ENCODE measurements around the gene ADCY4.

GRCh38 chr14:24310265-24310645 is 24.6 kb downstream of the ADCY4 start:
- TF ChIP-seq, protein P1, sequence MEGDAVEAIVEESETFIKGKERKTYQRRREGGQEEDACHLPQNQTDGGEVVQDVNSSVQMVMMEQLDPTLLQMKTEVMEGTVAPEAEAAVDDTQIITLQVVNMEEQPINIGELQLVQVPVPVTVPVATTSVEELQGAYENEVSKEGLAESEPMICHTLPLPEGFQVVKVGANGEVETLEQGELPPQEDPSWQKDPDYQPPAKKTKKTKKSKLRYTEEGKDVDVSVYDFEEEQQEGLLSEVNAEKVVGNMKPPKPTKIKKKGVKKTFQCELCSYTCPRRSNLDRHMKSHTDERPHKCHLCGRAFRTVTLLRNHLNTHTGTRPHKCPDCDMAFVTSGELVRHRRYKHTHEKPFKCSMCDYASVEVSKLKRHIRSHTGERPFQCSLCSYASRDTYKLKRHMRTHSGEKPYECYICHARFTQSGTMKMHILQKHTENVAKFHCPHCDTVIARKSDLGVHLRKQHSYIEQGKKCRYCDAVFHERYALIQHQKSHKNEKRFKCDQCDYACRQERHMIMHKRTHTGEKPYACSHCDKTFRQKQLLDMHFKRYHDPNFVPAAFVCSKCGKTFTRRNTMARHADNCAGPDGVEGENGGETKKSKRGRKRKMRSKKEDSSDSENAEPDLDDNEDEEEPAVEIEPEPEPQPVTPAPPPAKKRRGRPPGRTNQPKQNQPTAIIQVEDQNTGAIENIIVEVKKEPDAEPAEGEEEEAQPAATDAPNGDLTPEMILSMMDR (IDR thresholded peaks at IDR 0.05): no peak
- no peak for TF ChIP-seq POLR2A (IDR thresholded peaks at IDR 0.05)
